ACC112 (cell line): ENCODE data around the gene KYAT1.

Experiments used
- H2AFZ ChIP-seq: fragments of 200-600 bp; sonication (generic); one replicate; pipeline ENCODE4 v1.6.0; 2017; ENCODE audit warnings: antibody characterized with exemption, low read length; ENCODE audit not compliant: unreplicated experiment
- H3K27ac ChIP-seq: fragments of 200-600 bp; sonication (generic); 2 replicates; pipeline ENCODE4 v1.5.1; 2014; ENCODE audit warnings: low read depth, mild to moderate bottlenecking, antibody characterized with exemption, low read length, moderate library complexity
- H3K27me3 ChIP-seq: fragments of 200-600 bp; sonication (generic); 2 replicates; pipeline ENCODE4 v1.6.1; 2014; ENCODE audit warnings: mild to moderate bottlenecking, antibody characterized with exemption, low read length, moderate library complexity, mixed read lengths; ENCODE audit not compliant: insufficient read depth
- H3K36me3 ChIP-seq: fragments of 200-600 bp; sonication (generic); 2 replicates; pipeline ENCODE4 v1.6.1; 2016; ENCODE audit warnings: mild to moderate bottlenecking, antibody characterized with exemption, low read length, moderate library complexity, mixed read lengths; ENCODE audit not compliant: insufficient read depth
- H3K4me1 ChIP-seq: fragments of 200-600 bp; sonication (generic); one replicate; pipeline ENCODE4 v1.6.1; 2016; ENCODE audit warnings: low read length, mixed read lengths; ENCODE audit not compliant: insufficient read depth, unreplicated experiment, control insufficient read depth
- H3K4me3 ChIP-seq: fragments of 200-600 bp; sonication (generic); 2 replicates; pipeline ENCODE4 v1.5.1; 2014; ENCODE audit warnings: mild to moderate bottlenecking, low read depth, low read length
- H3K79me2 ChIP-seq: fragments of 200-600 bp; sonication (generic); one replicate; pipeline ENCODE4 v1.6.0; 2016; ENCODE audit warnings: low read length; ENCODE audit not compliant: control insufficient read depth, unreplicated experiment, insufficient read depth

The KYAT1 gene

DNA sequence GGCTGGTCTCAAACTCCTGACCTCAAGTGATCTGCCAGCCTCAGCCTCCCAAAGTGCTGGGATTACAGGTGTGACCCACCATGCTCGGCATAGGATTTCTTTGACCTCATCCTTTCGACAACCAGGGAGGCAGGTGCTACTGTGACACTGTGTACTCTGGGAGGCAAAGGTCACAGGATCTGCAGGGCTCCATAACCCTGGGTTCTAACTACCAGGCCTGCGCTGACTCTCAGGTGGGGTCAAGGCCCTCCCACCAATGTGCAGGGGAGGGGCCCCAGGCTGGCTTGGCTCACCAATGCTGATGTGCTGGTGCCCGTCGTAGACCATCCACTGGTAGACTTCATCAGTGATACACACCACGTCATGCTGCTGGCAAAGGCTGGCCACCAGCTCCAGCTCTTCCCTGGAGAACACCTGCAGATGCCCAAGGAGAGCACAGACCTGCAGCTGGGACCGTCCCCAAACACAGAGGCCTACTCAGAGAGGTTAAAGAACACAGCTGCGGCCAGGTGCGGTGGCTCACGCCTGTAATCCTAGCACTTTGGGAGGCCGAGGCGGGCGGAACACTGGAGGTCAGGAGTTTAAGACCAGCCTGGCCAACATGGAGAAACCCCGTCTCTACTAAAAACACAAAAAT, 45.1 kb downstream of the KYAT1 start:
- Histone ChIP-seq H3K4me1 (peaks cover 2% of the 10 kb centered on the region), H3K79me2 (no peaks in the 10 kb centered on the region), H3K36me3 (no peaks in the 10 kb centered on the region), H3K27me3 (no peaks in the 10 kb centered on the region), H2AFZ (no peak overlapping the region), H3K27ac (no peak overlapping the region), H3K4me3 (no peak overlapping the region)

DNA sequence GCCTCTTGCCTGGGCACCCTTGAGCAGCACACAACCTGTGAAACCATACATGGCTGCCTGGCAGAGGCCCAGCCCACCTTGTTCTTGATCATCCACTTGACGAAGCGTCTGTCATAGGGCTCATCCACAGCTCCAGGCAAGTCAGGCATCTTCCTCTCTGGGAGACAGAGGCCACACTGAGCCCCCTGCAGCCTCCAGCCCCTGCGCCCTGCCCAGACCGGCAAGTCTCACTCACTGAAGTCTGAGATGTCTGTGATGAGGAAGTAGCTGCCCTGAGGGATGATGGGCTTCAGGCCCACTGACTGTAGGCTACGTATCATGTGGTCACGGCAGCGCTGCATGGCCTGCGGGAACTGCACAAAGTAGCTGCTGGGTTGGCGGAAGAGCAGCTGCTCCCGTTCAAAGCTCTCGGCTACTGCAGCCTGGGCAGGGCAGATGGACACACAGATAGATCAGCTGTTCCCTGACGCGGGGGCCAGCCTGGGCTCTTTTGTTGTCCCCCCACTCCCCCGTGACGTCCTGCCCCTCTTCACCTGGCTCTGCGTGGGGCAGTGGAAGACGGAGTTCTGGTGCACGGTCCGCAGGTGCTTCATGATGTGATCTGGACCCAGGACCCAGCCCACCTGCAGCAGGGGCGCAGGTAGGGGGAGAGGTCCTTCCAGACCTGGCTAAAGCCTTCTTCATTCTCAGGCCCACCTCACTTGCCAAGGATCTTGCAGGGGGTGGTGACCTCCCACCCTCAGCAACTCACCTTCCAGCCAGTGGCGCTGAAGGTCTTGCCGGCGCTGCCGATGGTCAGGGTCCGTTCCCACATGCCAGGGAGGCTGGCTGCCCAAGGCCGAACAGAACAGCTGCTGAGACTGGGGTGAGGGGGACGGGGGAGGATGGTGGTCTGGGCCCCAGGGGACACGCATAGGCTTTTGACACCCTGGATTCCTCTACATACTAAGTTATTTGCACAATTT, 46.2 kb downstream of the KYAT1 start:
- no peak overlapping the region for H3K4me3 ChIP-seq
- H3K27ac ChIP-seq: no peak overlapping the region
- peaks cover 2% of the 10 kb centered on the region for H3K4me1 ChIP-seq
- H2AFZ ChIP-seq: no peak overlapping the region
- no peaks in the 10 kb centered on the region for H3K79me2 ChIP-seq
- no peaks in the 10 kb centered on the region for H3K36me3 ChIP-seq
- no peaks in the 10 kb centered on the region for H3K27me3 ChIP-seq

DNA sequence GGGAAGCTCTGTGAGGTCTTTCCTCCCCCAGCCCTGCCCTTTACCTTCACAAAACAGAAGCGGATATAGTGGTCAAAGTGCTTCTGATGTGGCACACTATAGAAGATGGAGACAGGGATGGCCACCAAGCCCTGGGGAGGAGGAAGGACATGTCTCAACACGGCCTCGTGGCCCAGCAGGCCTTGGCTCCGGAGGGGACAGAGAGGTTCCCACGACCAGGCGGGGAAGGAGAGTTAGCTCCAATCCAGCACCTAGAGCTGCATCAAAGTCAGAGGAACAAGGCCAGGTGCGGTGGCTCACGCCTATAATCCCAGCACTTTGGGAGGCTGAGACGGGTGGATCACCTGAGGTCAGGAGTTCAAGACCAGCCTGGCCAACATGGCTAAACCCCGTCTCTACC, 48.1 kb downstream of the KYAT1 start:
- H3K4me3 ChIP-seq: no peak overlapping the region
- H3K27me3 ChIP-seq: no peaks in the 10 kb centered on the region
- peaks cover 4% of the 10 kb centered on the region for H3K4me1 ChIP-seq
- H3K36me3 ChIP-seq: no peaks in the 10 kb centered on the region
- no peak overlapping the region for H2AFZ ChIP-seq
- no peak overlapping the region for H3K27ac ChIP-seq
- H3K79me2 ChIP-seq: peaks cover 6% of the 10 kb centered on the region

DNA sequence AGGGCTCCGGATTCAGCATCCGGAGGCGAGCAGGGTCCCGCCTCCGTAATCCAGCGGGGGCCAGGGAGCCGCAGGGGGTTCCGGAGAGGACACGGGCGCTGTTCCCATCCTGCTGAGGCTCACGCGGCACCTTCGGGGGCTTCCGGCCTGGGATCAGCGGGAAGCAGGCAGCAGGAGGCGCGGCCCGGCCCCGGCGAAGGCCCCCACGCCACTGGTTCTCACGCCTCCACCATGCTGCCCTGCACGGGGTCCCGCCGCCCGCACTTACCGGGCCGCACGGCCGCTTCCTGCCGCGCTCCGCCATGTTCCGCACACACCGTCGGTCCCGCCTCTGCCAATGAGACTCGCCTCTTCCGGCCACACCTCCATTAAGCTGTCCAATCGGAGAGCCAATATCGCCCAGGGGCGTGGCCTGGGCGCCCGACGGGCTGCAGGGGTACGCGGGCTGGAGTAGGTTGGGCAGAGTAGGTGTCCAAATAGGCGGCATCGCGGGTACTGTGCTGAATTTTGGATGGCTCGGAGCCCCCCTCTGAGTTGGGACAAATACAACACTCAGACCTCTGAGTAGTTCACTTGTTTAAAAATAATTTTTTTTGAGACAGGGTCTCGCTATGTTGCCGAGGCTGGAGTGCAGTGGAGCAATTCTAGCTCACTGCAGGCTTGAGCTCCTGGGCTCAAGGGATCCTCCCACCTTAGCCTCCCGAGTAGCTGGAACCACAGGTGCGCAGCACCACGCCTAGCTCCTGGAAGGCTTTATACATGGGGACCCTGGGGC, 52.1 kb downstream of the KYAT1 start, which contains the start of gene SPOUT1:
Gene SPOUT1 (minus strand): TSS at position 318 of the 775 bp plus-strand sequence. CDS start 14 bp downstream, at position 304.
- Histone ChIP-seq H3K27me3 (no peaks in the 10 kb centered on the region), H3K79me2 (peaks cover 11% of the 10 kb centered on the region), H3K36me3 (peaks cover 5% of the 10 kb centered on the region; the same call in 1 of the 2 replicates), H3K4me3 (peak within 1 kb of the TSS; percentile 85), H3K4me1 (peaks cover 7% of the 10 kb centered on the region), H3K27ac (no peak within 1 kb of the TSS), H2AFZ (peak within 1 kb of the TSS; percentile 34)

DNA sequence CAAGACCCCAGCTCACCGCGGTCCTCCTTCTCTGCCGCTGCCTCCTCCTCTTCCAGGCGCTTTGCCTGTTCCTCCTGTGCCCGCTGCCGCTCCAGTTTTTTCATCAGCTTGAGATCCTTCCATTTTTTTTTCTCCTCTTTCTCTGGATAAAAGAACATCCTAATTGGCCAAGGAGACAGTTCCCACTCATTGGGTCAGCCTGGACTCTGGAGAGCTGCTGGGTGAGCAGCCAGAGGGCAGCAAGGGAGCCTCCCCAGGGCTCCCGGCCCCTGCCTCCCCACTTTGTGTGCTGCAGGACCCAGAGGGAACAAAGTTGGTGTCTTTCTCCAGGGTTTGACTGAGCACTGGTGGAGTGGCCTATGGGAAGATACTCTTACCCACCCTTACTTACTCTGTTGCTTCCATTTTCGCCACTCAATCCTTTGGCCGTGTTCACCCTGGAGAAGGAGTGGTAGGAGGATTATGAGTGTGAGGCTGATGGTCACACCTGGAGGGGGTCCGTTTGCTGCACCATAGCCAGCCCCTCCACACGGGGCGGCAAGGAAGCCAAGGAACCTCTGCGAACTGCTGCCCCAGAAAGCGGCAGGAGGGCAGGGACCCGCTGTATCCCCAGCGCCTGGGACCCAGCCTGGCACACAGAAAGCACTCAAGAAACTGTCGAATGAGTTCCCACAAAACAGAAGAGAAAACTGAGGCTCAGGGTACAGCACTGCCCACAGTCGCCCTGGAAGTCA, 52.9 kb downstream of the KYAT1 start:
- peaks cover 9% of the 10 kb centered on the region; the same call in 1 of the 2 replicates for H3K36me3 ChIP-seq
- peak overlapping the region; percentile 34 for H2AFZ ChIP-seq
- H3K4me1 ChIP-seq: peaks cover 5% of the 10 kb centered on the region
- H3K27ac ChIP-seq: no peak overlapping the region
- H3K27me3 ChIP-seq: no peaks in the 10 kb centered on the region
- H3K4me3 ChIP-seq: peak overlapping the region; percentile 85
- peaks cover 11% of the 10 kb centered on the region for H3K79me2 ChIP-seq

DNA sequence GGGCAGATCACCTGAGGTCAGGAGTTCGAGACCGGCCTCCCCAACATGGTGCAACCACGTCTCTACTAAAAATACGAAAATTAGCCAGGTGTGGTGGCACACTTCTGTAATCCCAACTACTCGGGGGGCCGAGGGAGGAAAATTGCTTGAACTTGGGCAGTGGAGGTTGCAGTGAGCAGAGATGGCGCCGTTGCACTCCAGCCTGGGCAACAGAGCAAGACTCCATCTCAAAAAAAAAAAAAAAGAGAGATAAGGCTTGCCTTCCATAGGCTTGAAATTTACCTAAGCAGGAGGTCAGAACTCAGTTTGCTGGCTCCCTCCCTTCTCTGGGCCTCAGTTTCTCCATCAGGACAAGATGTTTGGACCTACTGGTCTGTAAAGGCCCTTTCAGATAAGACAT, 53.5 kb downstream of the KYAT1 start:
- Histone ChIP-seq H3K4me3 (peak overlapping the region; percentile 85), H2AFZ (no peak overlapping the region), H3K27ac (no peak overlapping the region), H3K27me3 (no peaks in the 10 kb centered on the region), H3K36me3 (peaks cover 9% of the 10 kb centered on the region; the same call in 1 of the 2 replicates), H3K4me1 (peaks cover 5% of the 10 kb centered on the region), H3K79me2 (peaks cover 11% of the 10 kb centered on the region)

DNA sequence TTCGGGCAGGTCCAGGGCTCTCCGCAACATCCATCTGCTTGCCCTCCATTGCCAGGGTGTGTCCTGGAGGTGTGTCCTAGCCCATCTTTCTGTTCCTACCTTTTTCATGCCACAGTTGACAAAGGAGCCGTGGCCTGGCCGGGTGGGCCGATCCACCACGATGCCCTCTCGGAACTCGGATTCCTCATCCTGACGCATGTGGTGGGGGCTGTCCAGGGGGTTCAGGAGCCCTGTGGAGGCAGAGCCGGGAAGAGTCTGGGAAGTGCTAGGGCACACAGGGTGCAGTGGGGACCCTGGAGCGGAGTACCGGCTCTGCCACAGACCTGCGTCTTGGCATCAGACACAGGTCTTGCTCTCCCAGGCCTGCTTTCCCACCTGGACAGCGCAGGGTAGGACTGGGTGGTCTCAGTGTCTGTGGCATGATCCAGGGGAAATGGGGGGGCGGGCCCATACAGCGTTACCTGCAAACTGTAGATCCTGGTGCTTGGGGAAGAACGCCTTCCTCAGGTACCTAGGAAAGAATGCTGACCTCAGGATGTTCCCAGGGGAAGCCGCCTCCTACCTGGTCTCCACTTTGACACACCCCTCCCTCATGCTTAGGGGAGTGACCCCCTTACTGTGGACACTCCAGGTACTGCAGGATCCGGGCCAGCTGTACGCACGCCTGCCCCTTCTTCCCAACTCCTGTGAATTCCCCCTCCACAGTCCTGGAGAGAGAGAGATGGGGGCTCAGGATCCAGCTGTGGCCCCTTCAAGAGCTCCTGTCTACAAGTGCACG, 55.6 kb downstream of the KYAT1 start:
- H3K36me3 ChIP-seq: peaks cover 9% of the 10 kb centered on the region; the same call in 1 of the 2 replicates
- H3K27ac ChIP-seq: no peak overlapping the region

DNA sequence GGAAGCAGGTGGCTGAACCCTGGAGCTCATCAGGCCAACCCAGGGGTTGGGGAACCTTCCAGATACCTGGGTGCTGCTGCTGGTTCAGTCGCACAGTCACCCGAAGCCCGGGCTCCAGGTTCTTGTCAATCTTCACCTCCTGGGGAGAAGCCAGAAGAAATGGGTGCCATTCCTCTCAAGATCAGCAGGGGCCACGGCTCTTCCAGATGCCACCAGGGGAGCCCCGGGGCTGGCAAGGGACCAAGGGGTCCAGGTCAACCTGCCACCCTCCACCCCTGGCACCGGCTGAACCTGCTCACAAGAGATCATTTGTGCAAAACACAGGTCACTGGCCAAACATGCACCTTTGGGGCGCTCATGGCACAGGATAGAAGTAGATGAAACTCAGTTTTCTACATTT, 56.8 kb downstream of the KYAT1 start:
- Histone ChIP-seq H3K27me3 (no peaks in the 10 kb centered on the region), H3K36me3 (peaks cover 9% of the 10 kb centered on the region; the same call in 1 of the 2 replicates), H2AFZ (no peak overlapping the region), H3K4me1 (peaks cover 7% of the 10 kb centered on the region), H3K79me2 (peaks cover 13% of the 10 kb centered on the region), H3K27ac (no peak overlapping the region), H3K4me3 (no peak overlapping the region)

More for the DNA sequence above, 55.6 kb downstream of the KYAT1 start:
- H3K4me3 ChIP-seq: no peak overlapping the region
- H2AFZ ChIP-seq: no peak overlapping the region
- peaks cover 11% of the 10 kb centered on the region for H3K79me2 ChIP-seq
- no peaks in the 10 kb centered on the region for H3K27me3 ChIP-seq
- peaks cover 5% of the 10 kb centered on the region for H3K4me1 ChIP-seq

DNA sequence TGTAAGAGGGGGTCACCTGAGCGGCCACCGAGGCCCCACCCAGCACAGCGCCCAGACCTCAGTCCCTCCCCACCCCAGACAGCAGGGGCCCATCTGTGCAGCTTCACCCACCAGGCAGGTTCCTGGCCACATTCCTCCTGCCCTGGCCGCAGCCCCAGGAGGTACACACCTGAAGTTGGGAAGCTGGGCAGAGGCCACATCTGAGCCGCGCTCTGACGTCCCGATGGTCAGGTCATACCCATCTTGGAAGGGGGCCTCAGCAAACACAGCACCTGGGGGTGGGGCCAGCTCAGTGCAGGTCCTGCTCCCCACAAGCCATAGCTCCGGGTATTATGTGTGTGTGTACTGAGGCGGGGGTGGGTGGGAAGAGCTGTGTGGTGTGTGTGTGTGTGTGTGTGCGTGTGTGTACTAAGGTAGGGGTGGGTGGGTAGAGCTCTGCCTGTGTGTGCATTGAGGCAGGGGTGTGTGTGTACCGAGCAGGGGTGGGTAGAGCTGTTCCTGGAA, 57.8 kb downstream of the KYAT1 start:
- Histone ChIP-seq H3K27me3 (no peaks in the 10 kb centered on the region), H3K36me3 (peaks cover 9% of the 10 kb centered on the region; the same call in 1 of the 2 replicates)

More for the DNA sequence above, 57.8 kb downstream of the KYAT1 start:
- Histone ChIP-seq H3K4me3 (no peak overlapping the region), H3K79me2 (peaks cover 10% of the 10 kb centered on the region), H3K27ac (no peak overlapping the region), H3K4me1 (peaks cover 10% of the 10 kb centered on the region), H2AFZ (no peak overlapping the region)
